C4-2B (cell line): ENCODE data around the gene DUSP2.

ENCODE experiments used
- CTCF ChIP-seq: fragments of 450-650 bp; conservative IDR thresholded peaks from 2 replicates; pipeline ENCODE4 v1.5.1; 2017; ENCODE audit warnings: mild to moderate bottlenecking
- ZFX ChIP-seq: fragments of 450-650 bp; IDR thresholded peaks from 2 replicates; pipeline ENCODE4 v1.6.1; 2017

- TF ChIP-seq CTCF (no peak), ZFX (no peak)
Measured at GRCh38 chr2:96107708-96108065, 37.6 kb downstream of the DUSP2 start.
